ENCODE data around the gene OR11H6. TPM values are rescaled to one million over a fixed set of nuclear protein-coding genes. Genes with fewer than 3 reads are reported as not detected.

The OR11H6 gene
- total and polyA plus RNA-seq, 9 of the 15 experiments (the other 6 are each of a cell fraction or from before 2014, with no cell fraction given) = not detected

GRCh38 chr14:20179218-20179617 lies 44.3 kb upstream of the OR11H6 start:
- Histone ChIP-seq H3K79me2 (ENCODE audit: control insufficient read depth, insufficient read depth, low read length) (no peaks in the 10 kb centered on the region), H3K27ac (ENCODE audit: extremely low read depth, low read depth, low read length) (peak overlapping the region; percentile 92; the same call in 2 of the 3 replicates), H3K4me1 (replicated peaks in 1 of 2; ENCODE audit: control insufficient read depth in 2 of 2, insufficient read depth in 2 of 2, low read length in 2 of 2) (peaks cover 10 to 39% of the 10 kb centered on the region in 2 experiments), H3K4me2 (ENCODE audit: insufficient read depth, low read length) (no peak overlapping the region), H2AFZ (ENCODE audit: low read depth, low read length) (peak overlapping the region; percentile 81), H4K20me1 (replicated peaks; ENCODE audit: control insufficient read depth, insufficient read depth, low read length) (no peaks in the 10 kb centered on the region), H3K36me3 (ENCODE audit: control insufficient read depth, insufficient read depth, low read length) (no peaks in the 10 kb centered on the region), H3K27me3 (ENCODE audit: control insufficient read depth in 2 of 2, insufficient read depth in 2 of 2, low read length in 2 of 2) (no peaks in the 10 kb centered on the region), H3K4me3 (no peak overlapping the region), H3K9ac (ENCODE audit: insufficient read depth in 1 of 2, low read depth in 2 of 2, low read length in 2 of 2) (no peak overlapping the region), H3K9me3 (replicated peaks; ENCODE audit: control insufficient read depth, insufficient read depth, low read depth, low read length) (peaks cover 10% of the 10 kb centered on the region), H3K9me1 (ENCODE audit: control insufficient read depth, insufficient read depth, low read length) (no peaks in the 10 kb centered on the region)
- ChIA-PET POLR2A (no interaction called here), CTCF (ENCODE audit: low intra/inter-chr PET ratio) (no interaction called here)
- ATAC-seq (no peak), FAIRE-seq (no peak), DNase-seq (ENCODE audit: extremely low read depth in 1 of 4, low spot score in 3 of 4) (no peak)
- TF ChIP-seq CBX2 (IDR thresholded peaks at IDR 0.05; ENCODE audit: insufficient read depth, low read length, poor library complexity, severe bottlenecking) = no peak
- TF ChIP-seq SMAD4 (CRISPR knock-in tag; conservative IDR thresholded peaks at IDR 0.05) = peak; percentile 43
- TF ChIP-seq SPI1 (IDR thresholded peaks at IDR 0.05; ENCODE audit: borderline replicate concordance, low read depth, low read length) = peak; percentile 41; the same call in 1 of the 2 replicates
- 0 out of 2 replicates have a peak, but pooled peaks have one; percentile 28 for TF ChIP-seq KLF6 (CRISPR knock-in tag; IDR thresholded peaks at IDR 0.05; ENCODE audit: borderline replicate concordance)
- no peak for TF ChIP-seq ZNF740 (CRISPR knock-in tag; IDR thresholded peaks at IDR 0.05)
- TF ChIP-seq ZNF740 (tag; IDR thresholded peaks at IDR 0.05) = 0 out of 4 replicates have a peak, but pooled peaks of 1 of the 2 experiments have one; percentile 29
- 0 out of 2 replicates have a peak, but pooled peaks have one; percentile 41 for TF ChIP-seq DMBX1 (CRISPR knock-in tag; IDR thresholded peaks at IDR 0.05; ENCODE audit: borderline replicate concordance)
- no peak for TF ChIP-seq RCOR1 (IDR thresholded peaks at IDR 0.05; ENCODE audit: borderline replicate concordance in 1 of 2, low read depth in 2 of 2, low read length in 2 of 2)
- no peak for TF ChIP-seq XRCC3 (IDR thresholded peaks at IDR 0.05)
- intact Hi-C loops (cut with micrococcal nuclease) (no loop called here), in situ Hi-C loops (cut with MboI) (no loop called here)
- 49% methylated on average over 5 of the region's 5 CpGs for WGBS (ENCODE audit: insufficient coverage, low coverage, missing lambda C conversion rate)
- no TSS peak for BruUV-seq (replicated peaks)
